KMS-11 (cell line): ENCODE measurements around the gene MOB3B.

Experiments used
- H2AFZ ChIP-seq: fragments of 200-600 bp; sonication (generic); 2 replicates; pipeline ENCODE4 v1.6.1; 2016; ENCODE audit warnings: antibody characterized with exemption, mixed run types, low read depth
- H3K27ac ChIP-seq: fragments of 200-600 bp; sonication (generic); 2 replicates; pipeline ENCODE4 v1.6.1; 2016; ENCODE audit warnings: mild to moderate bottlenecking, mixed run types
- H3K27me3 ChIP-seq: fragments of 200-600 bp; sonication (generic); 2 replicates; pipeline ENCODE4 v1.6.1; 2017; ENCODE audit warnings: mild to moderate bottlenecking, low read depth, mixed run types, moderate library complexity; ENCODE audit not compliant: insufficient read depth
- H3K36me3 ChIP-seq: fragments of 200-600 bp; sonication (generic); 2 replicates; pipeline ENCODE4 v1.6.1; 2017; ENCODE audit warnings: mild to moderate bottlenecking, mixed run types; ENCODE audit not compliant: insufficient read depth
- H3K4me1 ChIP-seq: fragments of 200-600 bp; sonication (generic); 2 replicates; pipeline ENCODE4 v1.6.1; 2016; ENCODE audit warnings: mild to moderate bottlenecking, low read depth, mixed run types; ENCODE audit not compliant: poor library complexity, severe bottlenecking
- H3K4me2 ChIP-seq: fragments of 200-600 bp; sonication (generic); 2 replicates; pipeline ENCODE4 v1.7.0; 2016; ENCODE audit warnings: mild to moderate bottlenecking, mixed run types
- H3K4me3 ChIP-seq: fragments of 200-600 bp; sonication (generic); IDR thresholded peaks from 2 replicates; pipeline ENCODE4 v1.6.1; 2017; ENCODE audit warnings: low read depth, low read length, mixed read lengths; ENCODE audit not compliant: insufficient read depth
- H3K79me2 ChIP-seq: fragments of 200-600 bp; sonication (generic); 2 replicates; pipeline ENCODE4 v1.6.1; 2016; ENCODE audit warnings: low read depth, mixed run types; ENCODE audit not compliant: insufficient read depth
- H3K9ac ChIP-seq: fragments of 200-600 bp; sonication (generic); 2 replicates; pipeline ENCODE4 v1.6.1; 2016; ENCODE audit warnings: mild to moderate bottlenecking, mixed run types
- H4K20me1 ChIP-seq: fragments of 200-600 bp; sonication (generic); 2 replicates; pipeline ENCODE4 v1.6.1; 2016; ENCODE audit warnings: mild to moderate bottlenecking, mixed run types; ENCODE audit not compliant: insufficient read depth
- TF ChIP-seq, protein P1 (sequence below): fragments of 200-600 bp; sonication (generic); conservative IDR thresholded peaks from 2 replicates; pipeline ENCODE4 v1.6.1; 2017; ENCODE audit warnings: low read depth, mild to moderate bottlenecking, antibody characterized with exemption, low read length, moderate library complexity, mixed read lengths

Gene MOB3B

DNA sequence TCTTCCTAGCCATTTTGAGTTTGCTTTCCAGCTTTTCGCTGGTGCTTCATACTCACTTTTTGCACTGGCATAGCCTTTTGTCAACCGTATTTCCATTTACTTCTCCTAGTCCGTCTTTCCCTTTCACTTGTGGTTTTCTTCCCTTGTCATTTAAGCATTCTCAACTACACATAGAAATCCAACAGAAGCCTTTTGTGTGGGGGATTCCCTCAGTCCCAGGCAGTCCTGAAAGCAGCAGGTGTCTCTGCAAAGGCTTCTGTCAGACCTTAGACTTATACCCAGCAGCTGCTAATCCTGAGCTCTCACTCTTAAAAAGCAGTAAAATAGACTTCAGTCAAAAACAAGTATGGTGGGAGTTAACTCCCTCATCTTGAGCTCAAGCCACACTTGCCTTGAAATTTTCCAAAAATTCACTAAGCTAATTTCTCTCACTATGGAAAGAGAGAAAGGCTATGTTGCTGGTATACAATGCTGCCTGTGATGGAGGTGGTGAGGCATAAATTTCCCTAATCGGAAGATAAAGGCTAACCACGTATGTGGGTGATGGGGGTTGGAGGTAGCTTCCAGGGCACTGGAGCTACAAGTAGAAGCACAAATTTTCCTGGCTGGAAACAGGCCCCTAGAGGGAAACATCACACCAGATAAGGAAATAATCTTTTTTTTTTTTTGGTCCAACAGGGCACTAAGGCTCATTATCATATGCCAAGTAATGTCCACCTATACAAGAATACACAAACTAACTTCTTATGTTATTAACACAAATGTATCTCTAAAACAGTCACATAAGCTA lies 40.3 kb downstream of the MOB3B start:
- Histone ChIP-seq H3K4me3 (no peak overlapping the region), H3K27me3 (no peaks in the 10 kb centered on the region), H3K4me1 (peaks cover 38% of the 10 kb centered on the region), H3K27ac (peak overlapping the region; percentile 15; the same call in 1 of the 2 replicates), H2AFZ (no peak overlapping the region), H3K79me2 (no peaks in the 10 kb centered on the region), H4K20me1 (no peaks in the 10 kb centered on the region), H3K9ac (no peak overlapping the region), H3K36me3 (no peaks in the 10 kb centered on the region), H3K4me2 (peak overlapping the region; percentile 46)
- TF ChIP-seq, protein P1, sequence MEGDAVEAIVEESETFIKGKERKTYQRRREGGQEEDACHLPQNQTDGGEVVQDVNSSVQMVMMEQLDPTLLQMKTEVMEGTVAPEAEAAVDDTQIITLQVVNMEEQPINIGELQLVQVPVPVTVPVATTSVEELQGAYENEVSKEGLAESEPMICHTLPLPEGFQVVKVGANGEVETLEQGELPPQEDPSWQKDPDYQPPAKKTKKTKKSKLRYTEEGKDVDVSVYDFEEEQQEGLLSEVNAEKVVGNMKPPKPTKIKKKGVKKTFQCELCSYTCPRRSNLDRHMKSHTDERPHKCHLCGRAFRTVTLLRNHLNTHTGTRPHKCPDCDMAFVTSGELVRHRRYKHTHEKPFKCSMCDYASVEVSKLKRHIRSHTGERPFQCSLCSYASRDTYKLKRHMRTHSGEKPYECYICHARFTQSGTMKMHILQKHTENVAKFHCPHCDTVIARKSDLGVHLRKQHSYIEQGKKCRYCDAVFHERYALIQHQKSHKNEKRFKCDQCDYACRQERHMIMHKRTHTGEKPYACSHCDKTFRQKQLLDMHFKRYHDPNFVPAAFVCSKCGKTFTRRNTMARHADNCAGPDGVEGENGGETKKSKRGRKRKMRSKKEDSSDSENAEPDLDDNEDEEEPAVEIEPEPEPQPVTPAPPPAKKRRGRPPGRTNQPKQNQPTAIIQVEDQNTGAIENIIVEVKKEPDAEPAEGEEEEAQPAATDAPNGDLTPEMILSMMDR = no peak

DNA sequence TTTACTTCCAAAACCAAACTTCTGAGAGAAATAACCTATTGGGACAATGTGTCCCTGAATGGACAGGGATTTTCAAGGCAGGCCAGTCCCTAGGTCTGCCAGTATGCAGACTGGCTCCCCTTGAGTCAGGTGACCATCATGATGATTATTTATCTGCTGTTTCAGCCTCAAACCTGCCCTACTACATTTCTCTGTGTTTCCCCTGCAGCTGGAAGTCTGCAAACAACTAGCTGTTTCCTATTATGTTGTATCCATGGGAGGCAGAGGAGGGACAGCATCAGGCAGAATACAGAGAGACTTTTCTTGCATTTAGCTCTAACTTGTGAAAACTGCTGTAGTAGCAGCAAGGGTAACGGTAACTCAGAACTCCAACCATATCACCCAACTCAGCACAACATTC lies 41.7 kb downstream of the MOB3B start:
- Histone ChIP-seq H3K4me2 (peak overlapping the region; percentile 46), H3K9ac (no peak overlapping the region), H3K27me3 (no peaks in the 10 kb centered on the region), H3K4me1 (peaks cover 38% of the 10 kb centered on the region), H3K79me2 (no peaks in the 10 kb centered on the region), H3K4me3 (no peak overlapping the region), H4K20me1 (no peaks in the 10 kb centered on the region), H3K27ac (no peak overlapping the region), H2AFZ (no peak overlapping the region), H3K36me3 (no peaks in the 10 kb centered on the region)
- TF ChIP-seq, protein P1 = no peak

DNA sequence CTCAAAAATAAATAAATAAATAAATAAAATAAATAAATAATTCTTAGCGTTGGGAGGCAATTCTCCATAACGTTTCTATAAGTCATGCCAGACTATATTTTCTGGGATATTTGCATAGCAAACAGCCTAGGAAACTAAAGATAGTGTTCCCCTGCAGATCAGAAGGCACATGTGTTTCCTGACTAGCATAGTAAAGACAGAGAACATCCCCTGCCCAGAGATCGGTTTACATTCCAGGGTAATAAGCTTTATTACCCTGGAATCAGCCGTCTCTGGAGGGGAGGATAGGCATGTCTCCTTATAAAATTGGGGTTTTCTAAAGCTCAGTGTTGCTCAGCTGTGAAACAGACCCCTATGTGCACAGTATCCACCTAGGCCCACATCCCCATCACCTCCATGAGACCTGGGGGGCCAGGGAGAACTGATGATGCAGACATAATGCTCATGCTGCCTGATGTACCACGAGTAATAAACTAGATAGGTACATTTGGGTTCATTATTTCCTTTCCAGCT lies 42.4 kb downstream of the MOB3B start:
- Histone ChIP-seq H3K4me1 (peaks cover 38% of the 10 kb centered on the region), H4K20me1 (no peaks in the 10 kb centered on the region), H3K79me2 (no peaks in the 10 kb centered on the region), H3K4me3 (no peak overlapping the region), H3K9ac (no peak overlapping the region), H3K27ac (no peak overlapping the region), H3K36me3 (no peaks in the 10 kb centered on the region), H3K27me3 (no peaks in the 10 kb centered on the region), H2AFZ (no peak overlapping the region), H3K4me2 (no peak overlapping the region)
- TF ChIP-seq, protein P1 = no peak

DNA sequence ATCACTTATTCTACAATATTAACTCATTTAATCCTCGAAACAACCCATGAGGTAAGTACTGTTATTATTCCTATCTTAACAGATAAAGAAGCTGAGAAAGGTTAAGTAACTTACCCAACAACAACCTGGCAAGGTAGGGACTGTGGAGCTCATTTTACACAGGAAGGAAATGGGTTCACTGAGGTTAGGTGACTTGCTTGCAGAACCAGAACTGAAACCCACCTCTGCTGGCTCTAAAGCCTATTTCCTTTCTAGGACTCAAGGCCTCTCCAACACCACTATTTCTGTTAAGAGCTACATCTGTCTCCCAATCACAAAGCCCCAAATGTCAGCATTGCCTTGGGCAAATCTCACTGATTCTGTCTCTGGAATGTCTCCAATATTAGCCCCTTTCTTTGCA lies 44.5 kb downstream of the MOB3B start:
- peak overlapping the region; percentile 8; the same call in 1 of the 2 replicates for H3K4me2 ChIP-seq

More for the DNA sequence above, 44.5 kb downstream of the MOB3B start:
- peaks cover 36% of the 10 kb centered on the region for H3K4me1 ChIP-seq
- H3K27me3 ChIP-seq = no peaks in the 10 kb centered on the region
- H3K9ac ChIP-seq = no peak overlapping the region
- TF ChIP-seq, protein P1 = no peak
- H2AFZ ChIP-seq = no peak overlapping the region
- no peaks in the 10 kb centered on the region for H3K36me3 ChIP-seq
- no peaks in the 10 kb centered on the region for H4K20me1 ChIP-seq
- no peaks in the 10 kb centered on the region for H3K79me2 ChIP-seq
- H3K27ac ChIP-seq = no peak overlapping the region
- H3K4me3 ChIP-seq = no peak overlapping the region
